Measurements from ENCODE around the gene SFSWAP. TPM values are rescaled to one million over a fixed set of nuclear protein-coding genes. Genes with fewer than 3 reads are reported as not detected.
A peak's percentile ranks its signal among the peaks of the same experiment; 100 is the strongest.
"Not testable (repeated sequence)": the region's sequence is repeated elsewhere in the genome, so short reads cannot be mapped to it uniquely, and the experiment has no call there.

The SFSWAP gene
- total RNA-seq (100 to 1,000 TPM in 1 of 5 donors, 10 to 100 TPM in 4; 41.5 to 194 (median 65.9) TPM), polyA plus RNA-seq (10 to 100 TPM; 14.8 to 22.0 (median 19.9) TPM)
- long read RNA-seq, donor 1, partial matches to known transcripts = 12 of 12 reads
- long read RNA-seq, donor 1, other reads (novel, unspliced or antisense) = 0 of 12 reads
- long read RNA-seq, donor 2, partial matches to known transcripts = 0 of 2 reads
- long read RNA-seq, donor 2, other reads (novel, unspliced or antisense) = 0 of 2 reads
- long read RNA-seq, donor 3, full-length matches to known transcripts = 1 of 1 reads
- long read RNA-seq, donor 3, partial matches to known transcripts = 0 of 1 reads
- long read RNA-seq, donor 3, other reads (novel, unspliced or antisense) = 0 of 1 reads
- long read RNA-seq, donor 4 = 0 reads
- long read RNA-seq, donor 5, full-length matches to known transcripts = 4 of 4 reads
- long read RNA-seq, donor 5, partial matches to known transcripts = 0 of 4 reads
- long read RNA-seq, donor 5, other reads (novel, unspliced or antisense) = 0 of 4 reads
- long read RNA-seq, donor 6, partial matches to known transcripts = 54 of 58 reads
- long read RNA-seq, donor 6, other reads (novel, unspliced or antisense) = 0 of 58 reads
- long read RNA-seq, donor 7, partial matches to known transcripts = 0 of 5 reads
- long read RNA-seq, donor 7, other reads (novel, unspliced or antisense) = 0 of 5 reads
- long read RNA-seq, donor 8, partial matches to known transcripts = 0 of 3 reads
- long read RNA-seq, donor 8, other reads (novel, unspliced or antisense) = 0 of 3 reads
- long read RNA-seq, donor 9, partial matches to known transcripts = 0 of 4 reads
- long read RNA-seq, donor 9, other reads (novel, unspliced or antisense) = 0 of 4 reads
- long read RNA-seq, donor 10, partial matches to known transcripts = 0 of 1 reads
- long read RNA-seq, donor 10, other reads (novel, unspliced or antisense) = 0 of 1 reads

DNA sequence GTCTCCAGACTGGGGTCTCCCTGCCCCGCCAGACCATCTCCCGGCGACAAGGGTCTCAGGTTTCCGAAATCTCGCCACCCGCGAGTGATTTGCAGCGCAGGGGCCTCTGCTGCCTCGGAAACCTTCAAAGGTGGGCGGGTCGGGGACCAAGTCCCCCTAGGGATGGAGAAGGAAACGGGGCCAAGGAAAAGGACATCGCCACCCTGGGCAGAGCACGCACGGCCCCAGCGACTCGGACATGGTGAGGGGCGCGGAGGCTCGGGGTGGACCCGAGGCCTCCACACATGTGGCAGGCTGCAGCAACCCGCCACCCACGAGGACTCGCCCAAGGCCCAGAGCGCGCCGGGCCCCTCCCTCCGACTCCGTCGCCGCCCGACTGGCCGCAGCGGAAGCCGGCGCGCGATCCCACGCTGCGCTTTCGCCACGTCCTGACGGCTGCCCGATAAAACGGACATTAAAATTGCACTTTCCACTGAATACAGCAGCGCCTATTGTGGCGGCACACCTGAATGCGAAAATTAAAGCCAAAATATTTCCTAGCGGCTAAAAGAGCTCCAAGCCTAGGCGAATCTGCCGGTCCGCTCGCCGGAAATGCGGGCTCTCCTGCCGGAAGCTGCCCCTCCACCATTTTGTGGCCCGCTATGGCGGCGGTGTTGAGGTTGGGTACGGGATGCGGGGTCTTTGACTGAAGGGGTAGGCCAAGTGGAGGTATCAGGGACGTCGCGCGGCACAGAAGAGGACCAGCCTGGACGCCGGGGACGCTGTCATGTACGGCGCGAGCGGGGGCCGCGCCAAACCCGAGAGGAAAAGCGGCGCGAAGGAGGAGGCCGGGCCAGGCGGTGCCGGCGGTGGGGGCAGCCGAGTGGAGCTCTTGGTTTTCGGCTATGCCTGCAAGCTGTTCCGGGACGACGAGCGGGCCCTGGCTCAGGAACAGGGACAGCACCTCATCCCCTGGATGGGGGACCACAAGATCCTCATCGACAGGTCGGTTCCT is at the start of gene SFSWAP:
Gene SFSWAP (plus strand): TSS at position 627 of the 994 bp plus-strand sequence. CDS start 140 bp downstream, at position 767.
- Histone ChIP-seq H3K9me3 (no peaks in the 10 kb centered on the region), H3K4me1 (peaks cover 20 to 30% (median 29%) of the 10 kb centered on the region in 4 donors), H3K36me3 (peaks cover 18 to 25% (median 22%) of the 10 kb centered on the region in 4 donors), H3K27me3 (no peaks in the 10 kb centered on the region), H3K27ac (peak within 1 kb of the TSS; percentile 89 to 95 (median 94)), H3K4me3 (peak within 1 kb of the TSS; percentile 92 to 100 (median 100))
- intact Hi-C loops (cut with DNase I; ENCODE audit: low total_unique reads) = no loop called here
- peak; percentile 18 to 83 (median 71) for TF ChIP-seq POLR2AphosphoS5 (IDR thresholded peaks at IDR 0.05)
- TF ChIP-seq CTCF (IDR thresholded peaks at IDR 0.05) = peak in 1 of 7 experiments; percentile 24
- TF ChIP-seq EP300 (IDR thresholded peaks at IDR 0.05) = no peak
- TF ChIP-seq POLR2A (IDR thresholded peaks at IDR 0.05) = no peak
- peak; percentile 73 to 93 for DNase-seq
- 0 to 1% (median 1%) methylated on average over 67 to 90 of the region's 90 CpGs for whole genome bisulfite sequencing, 5 donors

- intact Hi-C loops (cut with DNase I; ENCODE audit: low total_unique reads) = loop anchor here (10.0 kb wide), 1 partner anchor 367 kb away; no protein-coding TSS in a partner anchor
- not testable (repeated sequence) for H3K9me3 ChIP-seq, DNase-seq, H3K4me1 ChIP-seq, H3K36me3 ChIP-seq, H3K27ac ChIP-seq
- Histone ChIP-seq H3K4me3 (peak overlapping the region in 3 of 4 donors; percentile 24 to 26 (median 25)), H3K27me3 (peaks cover 0 to 36% (median 6%) of the 10 kb centered on the region in 3 donors)
- WGBS, 5 donors = 16 to 26% (median 17%) methylated on average over 12 to 27 of the region's 78 CpGs
Measured at GRCh38 chr12:131661170-131661985, 49.5 kb upstream of the SFSWAP start.

DNA sequence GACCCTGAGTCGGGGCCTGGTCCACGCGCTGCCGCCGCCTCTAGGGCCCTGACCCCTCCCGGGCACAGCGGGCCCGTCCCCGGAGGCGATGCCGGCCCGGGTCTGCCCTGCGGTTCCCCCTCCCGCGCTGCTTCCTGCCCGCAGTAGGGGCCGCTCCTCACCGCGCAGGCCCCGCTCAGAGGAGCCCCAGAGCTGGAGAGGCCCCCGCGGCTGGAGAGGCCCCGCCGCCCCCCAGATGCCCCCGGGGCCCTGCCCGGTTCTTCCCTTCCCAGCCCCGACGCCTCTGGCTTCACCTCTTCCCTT is 49.0 kb upstream of the SFSWAP start:
- not testable (repeated sequence) for H3K4me3 ChIP-seq, H3K9me3 ChIP-seq, H3K4me1 ChIP-seq, DNase-seq, H3K27ac ChIP-seq, H3K36me3 ChIP-seq
- peaks cover 0 to 36% (median 6%) of the 10 kb centered on the region in 3 donors for H3K27me3 ChIP-seq
- intact Hi-C loops (cut with DNase I; ENCODE audit: low total_unique reads) = loop anchor here (10.0 kb wide), 1 partner anchor 367 kb away; no protein-coding TSS in a partner anchor
- WGBS, 5 donors = no CpG with 5 or more reads among the region's 28 CpGs

GRCh38 chr12:131662346-131662745 is 48.5 kb upstream of the SFSWAP start:
- DNase-seq, H3K27ac ChIP-seq, H3K4me3 ChIP-seq, H3K9me3 ChIP-seq, H3K4me1 ChIP-seq, H3K36me3 ChIP-seq: not testable (repeated sequence)
- intact Hi-C loops (cut with DNase I; ENCODE audit: low total_unique reads) = loop anchor here (10.0 kb wide), 1 partner anchor 368 kb away; no protein-coding TSS in a partner anchor
- 65 to 79% (median 74%) methylated on average over 10 of the region's 10 CpGs for WGBS, 5 donors
- peaks cover 0 to 36% (median 6%) of the 10 kb centered on the region in 3 donors for H3K27me3 ChIP-seq

DNA sequence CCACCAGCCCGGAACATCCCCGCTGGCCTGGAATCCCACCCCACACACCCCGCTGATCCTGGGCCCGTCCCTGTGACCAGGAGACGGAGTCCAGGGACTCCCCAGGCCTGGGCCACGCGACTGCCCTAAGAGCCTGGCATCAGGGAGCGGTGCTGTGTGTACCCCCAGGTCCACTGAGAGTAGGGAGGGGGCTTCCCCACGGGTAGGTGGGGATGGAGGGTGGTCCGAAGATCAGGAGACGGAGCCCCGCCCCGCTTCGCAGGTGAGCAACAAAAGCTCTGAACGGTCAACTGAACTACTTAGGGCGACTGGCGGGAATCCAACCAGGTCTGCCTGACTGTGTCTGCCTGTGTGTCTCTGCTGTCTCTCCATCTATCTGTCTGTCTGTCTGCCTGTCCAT is 45.2 kb upstream of the SFSWAP start:
- not testable (repeated sequence) for H3K4me3 ChIP-seq, DNase-seq, H3K36me3 ChIP-seq, H3K4me1 ChIP-seq, H3K9me3 ChIP-seq, H3K27ac ChIP-seq
- intact Hi-C loops (cut with DNase I; ENCODE audit: low total_unique reads) = loop anchor here (10.0 kb wide), 1 partner anchor 371 kb away; no protein-coding TSS in a partner anchor
- peaks cover 0 to 30% (median 0%) of the 10 kb centered on the region in 3 donors for H3K27me3 ChIP-seq
- 78 to 87% (median 84%) methylated on average over 10 to 17 of the region's 17 CpGs for WGBS, 5 donors

- H3K9me3 ChIP-seq, H3K27ac ChIP-seq, DNase-seq, H3K36me3 ChIP-seq, H3K4me3 ChIP-seq, H3K4me1 ChIP-seq: not testable (repeated sequence)
- intact Hi-C loops (cut with DNase I; ENCODE audit: low total_unique reads) = loop anchor here (10.0 kb wide), 1 partner anchor 372 kb away; no protein-coding TSS in a partner anchor
- peaks cover 0 to 27% (median 0%) of the 10 kb centered on the region in 3 donors for H3K27me3 ChIP-seq
- 72 to 90% (median 79%) methylated on average over 4 of the region's 12 CpGs; no CpG with 5 or more reads in 1 of the 5 donors for WGBS, 5 donors
Measured at GRCh38 chr12:131666486-131666885, 44.4 kb upstream of the SFSWAP start.

- H3K27ac ChIP-seq, H3K4me1 ChIP-seq, DNase-seq, H3K4me3 ChIP-seq, H3K9me3 ChIP-seq, H3K36me3 ChIP-seq: not testable (repeated sequence)
- WGBS, 5 donors = 73 to 81% (median 77%) methylated on average over 12 of the region's 12 CpGs
- intact Hi-C loops (cut with DNase I; ENCODE audit: low total_unique reads) = loop anchor here (10.0 kb wide), 1 partner anchor 372 kb away; no protein-coding TSS in a partner anchor
- H3K27me3 ChIP-seq = peaks cover 0 to 31% (median 0%) of the 10 kb centered on the region in 3 donors
Measured at GRCh38 chr12:131666978-131667601, 43.8 kb upstream of the SFSWAP start.

Data from stomach (tissue), 19 donors.